Activated T-helper 2 cell treated with anti-CD3 and anti-CD28 coated beads, Interferon-gamma antibody, Interleukin-2, Interleukin-4, amounts not matched to agents 10 μg/mL and 5 μg/mL and 100 μg/mL, durations not matched to agents 14 hours and 24 hours and 36 hours (primary cell): ENCODE data around the gene UXS1. TPM values are rescaled to one million over a fixed set of nuclear protein-coding genes. Genes with fewer than 3 reads are reported as not detected.

Experiments used
- DNase-seq: peaks from one replicate; pipeline ENCODE4 v3.0.0; 2021; ENCODE audit warnings: low spot score
- H3K27ac Mint-ChIP-seq: one replicate; pipeline ENCODE4 v1.8.0; 2021; ENCODE audit warnings: mixed read lengths
- H3K27me3 Mint-ChIP-seq: one replicate; pipeline ENCODE4 v1.8.0; 2021; ENCODE audit warnings: low read depth, mixed read lengths
- H3K36me3 Mint-ChIP-seq: one replicate; pipeline ENCODE4 v1.8.0; 2021; ENCODE audit warnings: low read depth, mixed read lengths
- H3K4me1 Mint-ChIP-seq: one replicate; pipeline ENCODE4 v1.8.0; 2021; ENCODE audit warnings: low read depth, mixed read lengths
- H3K4me3 Mint-ChIP-seq: one replicate; pipeline ENCODE4 v1.8.0; 2021; ENCODE audit warnings: low read depth, mild to moderate bottlenecking, moderate library complexity, mixed read lengths
- H3K9me3 Mint-ChIP-seq: one replicate; pipeline ENCODE4 v1.8.0; 2021; ENCODE audit warnings: mixed read lengths
- intact Hi-C: fragments of 100-400 bp; cut with micrococcal nuclease; formaldehyde crosslinking; loops from one replicate; pipeline ENCODE4 v1.15.1; 2023
- total RNA-seq: library from RNA; stranded (reverse); gene quantifications from 2 replicates; pipeline ENCODE4 v1.2.3, GENCODE V29; 2022

Gene UXS1
- total RNA-seq, 1 donor from 2014 or later = 29.7 TPM

DNA sequence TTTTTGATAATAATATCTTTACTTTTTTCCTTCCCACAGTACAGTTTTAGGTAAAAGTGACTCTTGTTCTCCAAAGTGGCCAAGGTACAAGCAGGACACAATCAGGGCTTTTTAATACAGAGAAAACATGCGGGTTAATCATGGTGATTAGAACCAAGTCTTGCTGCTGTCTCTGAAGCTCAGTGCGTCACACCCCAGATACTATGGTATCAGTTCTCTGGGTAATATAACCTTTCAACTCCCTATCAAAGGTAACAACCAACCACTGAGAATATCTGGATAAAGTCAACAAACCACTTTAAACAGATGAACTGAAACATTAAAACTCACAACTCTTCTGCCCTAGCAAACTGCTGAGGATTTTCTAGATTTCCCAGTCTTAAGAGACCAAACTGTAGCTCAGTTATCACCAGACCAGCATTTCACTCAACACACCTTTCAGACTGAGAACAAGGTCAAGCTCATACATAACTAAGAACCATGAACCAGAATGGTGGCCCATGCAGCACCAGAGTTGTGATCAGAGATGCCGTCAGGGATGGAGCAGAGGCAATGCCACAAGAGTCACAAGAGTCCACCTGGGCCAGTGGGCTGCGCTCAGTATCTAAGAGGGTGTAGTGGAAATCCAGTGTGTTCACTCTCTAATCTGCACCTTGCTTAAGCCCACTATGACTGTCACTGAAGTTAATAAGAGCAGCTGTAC, 103.0 kb downstream of the UXS1 start:
- H3K36me3 Mint-ChIP-seq = peaks cover 53% of the 10 kb centered on the region
- no peak overlapping the region for H3K4me3 Mint-ChIP-seq
- H3K27ac Mint-ChIP-seq = no peak overlapping the region
- H3K9me3 Mint-ChIP-seq = peaks cover 7% of the 10 kb centered on the region
- no peaks in the 10 kb centered on the region for H3K27me3 Mint-ChIP-seq
- intact Hi-C loops = loop anchor here (10.0 kb wide), 3 partner anchors 176 to 716 kb away; no protein-coding TSS in a partner anchor
- DNase-seq = no peak
- H3K4me1 Mint-ChIP-seq = peaks cover 58% of the 10 kb centered on the region

- H3K9me3 Mint-ChIP-seq = peaks cover 7% of the 10 kb centered on the region
- H3K27ac Mint-ChIP-seq = no peak overlapping the region
- peaks cover 50% of the 10 kb centered on the region for H3K36me3 Mint-ChIP-seq
- intact Hi-C loops = loop anchor here (5.0 to 10.0 kb wide), 4 partner anchors 175 to 715 kb away; no protein-coding TSS in a partner anchor
- no peak for DNase-seq
- no peaks in the 10 kb centered on the region for H3K27me3 Mint-ChIP-seq
- peaks cover 59% of the 10 kb centered on the region for H3K4me1 Mint-ChIP-seq
- H3K4me3 Mint-ChIP-seq = no peak overlapping the region
Observed at GRCh38 chr2:106089611-106090010, 104.5 kb downstream of the UXS1 start.

DNA sequence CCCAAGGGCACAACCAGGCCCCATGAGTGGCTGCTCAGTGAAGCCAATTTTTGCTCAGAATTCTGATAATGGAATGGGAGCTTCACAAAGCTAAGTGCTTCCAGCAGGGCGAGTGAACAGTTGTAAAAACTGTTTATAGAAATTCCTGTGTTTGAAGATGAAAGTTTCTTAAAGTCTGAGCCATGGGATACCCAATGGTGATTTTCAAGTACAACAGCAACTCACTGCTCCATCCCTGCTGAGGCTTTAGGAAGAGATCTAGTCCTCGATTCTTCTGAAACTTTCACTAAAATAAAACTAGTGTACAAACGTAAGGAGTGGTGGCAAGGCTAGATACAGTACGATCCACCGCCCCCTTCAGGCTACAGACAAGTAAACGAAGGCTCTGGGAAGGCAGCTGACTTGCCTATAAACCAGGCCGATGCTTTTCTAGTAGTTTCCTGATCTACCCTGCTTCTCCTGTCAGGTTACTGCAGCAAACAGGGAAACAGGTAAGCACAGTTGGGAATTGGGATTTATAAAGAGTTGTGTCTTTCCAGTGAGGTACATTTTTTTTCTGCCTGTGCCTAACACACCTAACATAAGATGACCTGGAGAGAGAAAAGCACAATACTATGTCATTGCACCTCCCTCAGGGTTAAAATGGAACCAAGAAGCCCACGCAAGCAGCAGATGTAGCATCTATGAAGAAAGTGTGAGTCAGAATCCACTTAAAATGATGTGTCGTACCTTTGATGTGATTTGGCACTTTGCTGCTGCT, 108.7 kb downstream of the UXS1 start:
- Mint-ChIP-seq H3K4me1 (peaks cover 40% of the 10 kb centered on the region), H3K9me3 (peaks cover 7% of the 10 kb centered on the region), H3K36me3 (peaks cover 14% of the 10 kb centered on the region), H3K27me3 (peaks cover 6% of the 10 kb centered on the region), H3K27ac (peak overlapping the region; percentile 72), H3K4me3 (peak overlapping the region; percentile 7)
- intact Hi-C loops = loop anchor here (1.0 to 5.0 kb wide), 2 partner anchors 9 to 288 kb away; no protein-coding TSS in a partner anchor
- DNase-seq = peak; percentile 44

DNA sequence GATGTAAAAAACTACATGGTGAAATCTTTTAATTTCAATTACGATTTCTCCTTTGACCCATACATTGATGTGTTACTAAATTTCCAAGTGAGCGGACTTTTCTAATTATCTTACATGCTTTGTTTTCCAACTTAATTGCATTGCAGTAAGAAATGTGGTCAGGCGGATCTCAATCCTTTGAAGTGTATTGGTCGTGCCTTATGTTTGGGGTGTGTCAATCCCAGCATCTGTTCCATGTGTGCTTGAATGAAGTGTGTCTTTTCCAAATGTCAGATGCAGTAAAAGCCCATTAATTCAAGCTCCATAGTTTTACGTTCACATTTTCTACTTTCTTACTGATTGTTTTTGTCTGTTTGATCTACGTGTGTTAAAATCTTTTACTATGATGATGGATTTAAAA, 113.1 kb downstream of the UXS1 start:
- Mint-ChIP-seq H3K27ac (no peak overlapping the region), H3K9me3 (no peaks in the 10 kb centered on the region)
- intact Hi-C loops = no loop called here

DNA sequence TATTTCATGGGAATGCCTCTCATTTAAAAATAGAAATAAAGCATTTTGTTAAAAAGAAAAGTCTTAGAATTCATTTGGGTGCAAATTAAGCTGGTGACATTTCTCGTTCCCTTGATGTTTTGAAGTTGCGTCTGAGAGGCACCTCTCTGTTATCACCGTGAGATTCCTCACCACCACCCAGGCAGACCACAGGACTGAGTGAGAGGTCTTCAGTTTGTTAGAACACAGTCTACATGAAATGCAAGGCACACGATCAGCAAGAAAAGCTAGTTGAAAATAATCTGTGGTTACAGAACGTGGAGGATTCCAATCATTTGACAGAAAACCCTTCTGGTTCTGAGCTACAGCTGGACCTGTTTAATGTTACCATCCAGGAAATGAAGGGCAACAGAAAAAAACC, 116.0 kb downstream of the UXS1 start:
- H3K4me3 Mint-ChIP-seq = no peak overlapping the region

More for the DNA sequence above, 113.1 kb downstream of the UXS1 start:
- no peak for DNase-seq
- Mint-ChIP-seq H3K36me3 (no peaks in the 10 kb centered on the region), H3K27me3 (peaks cover 8% of the 10 kb centered on the region), H3K4me3 (no peak overlapping the region), H3K4me1 (peaks cover 18% of the 10 kb centered on the region)

GRCh38 chr2:106076941-106077340, 117.2 kb downstream of the UXS1 start:
- intact Hi-C loops = no loop called here
- no peak overlapping the region for H3K4me3 Mint-ChIP-seq
- H3K36me3 Mint-ChIP-seq = no peaks in the 10 kb centered on the region
- DNase-seq = no peak
- H3K4me1 Mint-ChIP-seq = peaks cover 14% of the 10 kb centered on the region
- no peaks in the 10 kb centered on the region for H3K9me3 Mint-ChIP-seq
- H3K27ac Mint-ChIP-seq = no peak overlapping the region
- peaks cover 6% of the 10 kb centered on the region for H3K27me3 Mint-ChIP-seq

More for the DNA sequence above, 116.0 kb downstream of the UXS1 start:
- H3K27me3 Mint-ChIP-seq = peaks cover 6% of the 10 kb centered on the region
- no peak for DNase-seq
- no peak overlapping the region for H3K27ac Mint-ChIP-seq
- H3K36me3 Mint-ChIP-seq = no peaks in the 10 kb centered on the region
- peaks cover 14% of the 10 kb centered on the region for H3K4me1 Mint-ChIP-seq
- no peaks in the 10 kb centered on the region for H3K9me3 Mint-ChIP-seq
- intact Hi-C loops = no loop called here

DNA sequence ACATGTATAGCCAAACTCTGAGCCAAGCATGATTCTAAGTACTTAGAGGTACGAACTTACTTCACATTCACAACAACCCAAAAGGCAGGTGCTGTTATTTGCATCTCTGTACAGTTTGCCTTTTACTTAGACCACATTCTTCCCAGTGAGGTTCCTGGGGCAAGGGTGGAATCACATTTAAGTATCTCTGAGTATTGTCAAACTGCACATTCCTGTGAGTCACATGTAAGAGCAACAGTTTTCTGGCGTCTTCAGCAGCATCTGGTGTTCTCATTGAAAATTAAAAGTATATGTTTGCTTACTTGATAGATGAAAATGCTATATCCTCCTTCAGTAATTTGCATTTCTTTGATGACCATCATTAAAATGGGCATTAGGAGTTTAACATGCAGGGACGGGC, 119.1 kb downstream of the UXS1 start:
- H3K4me1 Mint-ChIP-seq = peaks cover 8% of the 10 kb centered on the region
- H3K4me3 Mint-ChIP-seq = no peak overlapping the region
- intact Hi-C loops = no loop called here
- H3K36me3 Mint-ChIP-seq = no peaks in the 10 kb centered on the region
- H3K9me3 Mint-ChIP-seq = no peaks in the 10 kb centered on the region
- no peak overlapping the region for H3K27ac Mint-ChIP-seq
- H3K27me3 Mint-ChIP-seq = no peaks in the 10 kb centered on the region
- no peak for DNase-seq

GRCh38 chr2:106073678-106074406, 120.3 kb downstream of the UXS1 start:
- DNase-seq = no peak
- Mint-ChIP-seq H3K36me3 (no peaks in the 10 kb centered on the region), H3K4me1 (peaks cover 8% of the 10 kb centered on the region), H3K27me3 (peaks cover 8% of the 10 kb centered on the region), H3K9me3 (no peaks in the 10 kb centered on the region), H3K27ac (no peak overlapping the region), H3K4me3 (no peak overlapping the region)
- intact Hi-C loops = no loop called here

GRCh38 chr2:106070181-106070580, 123.9 kb downstream of the UXS1 start:
- Mint-ChIP-seq H3K36me3 (peaks cover 3% of the 10 kb centered on the region), H3K4me1 (peaks cover 11% of the 10 kb centered on the region), H3K9me3 (no peaks in the 10 kb centered on the region), H3K27ac (no peak overlapping the region), H3K27me3 (peaks cover 30% of the 10 kb centered on the region), H3K4me3 (no peak overlapping the region)
- no peak for DNase-seq
- intact Hi-C loops = no loop called here

GRCh38 chr2:106068451-106068850, 125.7 kb downstream of the UXS1 start:
- no peak for DNase-seq
- Mint-ChIP-seq H3K9me3 (no peaks in the 10 kb centered on the region), H3K4me1 (peaks cover 10% of the 10 kb centered on the region), H3K4me3 (no peak overlapping the region), H3K27ac (no peak overlapping the region), H3K27me3 (peaks cover 41% of the 10 kb centered on the region), H3K36me3 (peaks cover 7% of the 10 kb centered on the region)
- intact Hi-C loops = no loop called here

- Mint-ChIP-seq H3K9me3 (no peaks in the 10 kb centered on the region), H3K4me3 (peak overlapping the region; percentile 54), H3K4me1 (peaks cover 7% of the 10 kb centered on the region), H3K27me3 (peaks cover 41% of the 10 kb centered on the region), H3K27ac (no peak overlapping the region), H3K36me3 (peaks cover 7% of the 10 kb centered on the region)
- DNase-seq = no peak
- intact Hi-C loops = no loop called here
Observed at GRCh38 chr2:106065983-106066820, 127.9 kb downstream of the UXS1 start.
